HG02970 (cell line): Measurements from ENCODE around the gene HMGN2.

Experiments
- ATAC-seq: cut with Tn5 transposase; IDR thresholded peaks from one replicate; pipeline ENCODE4 v1.9.1; 2021; ENCODE audit warnings: mild to moderate bottlenecking, moderate library complexity, moderate number of reproducible peaks; ENCODE audit not compliant: unreplicated experiment, low FRiP score

HMGN2 gene

DNA sequence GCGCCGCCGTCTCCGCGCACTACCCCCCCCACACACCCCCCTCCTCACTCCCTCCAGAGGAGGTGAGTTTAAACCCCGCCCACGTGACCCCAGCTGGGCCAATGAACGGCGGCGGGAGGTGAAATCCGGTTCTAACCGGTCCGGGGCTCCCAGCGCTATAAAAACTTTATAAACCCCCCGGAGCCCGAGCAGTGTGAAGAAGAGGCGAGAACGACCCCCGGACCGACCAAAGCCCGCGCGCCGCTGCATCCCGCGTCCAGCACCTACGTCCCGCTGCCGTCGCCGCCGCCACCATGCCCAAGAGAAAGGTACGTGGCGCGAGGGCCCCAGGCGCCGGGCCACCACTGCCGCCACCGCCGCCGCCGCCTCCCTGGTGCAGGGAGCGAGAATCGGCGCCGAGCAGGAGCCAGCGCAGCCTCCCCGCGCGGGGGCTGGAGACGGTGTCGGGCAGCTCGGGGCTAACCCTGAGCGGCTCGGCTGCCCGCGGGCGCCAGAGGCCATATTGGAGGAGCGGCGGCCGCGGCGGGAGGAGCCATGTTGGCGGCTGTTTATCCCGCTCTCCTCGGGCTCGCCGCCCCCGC, at the start of gene HMGN2:
Gene HMGN2, plus strand, starts transcription at position 121 of the 581 bp plus-strand sequence. Its CDS starts 173 bp downstream, at position 294.
- peak; percentile 28 for ATAC-seq

DNA sequence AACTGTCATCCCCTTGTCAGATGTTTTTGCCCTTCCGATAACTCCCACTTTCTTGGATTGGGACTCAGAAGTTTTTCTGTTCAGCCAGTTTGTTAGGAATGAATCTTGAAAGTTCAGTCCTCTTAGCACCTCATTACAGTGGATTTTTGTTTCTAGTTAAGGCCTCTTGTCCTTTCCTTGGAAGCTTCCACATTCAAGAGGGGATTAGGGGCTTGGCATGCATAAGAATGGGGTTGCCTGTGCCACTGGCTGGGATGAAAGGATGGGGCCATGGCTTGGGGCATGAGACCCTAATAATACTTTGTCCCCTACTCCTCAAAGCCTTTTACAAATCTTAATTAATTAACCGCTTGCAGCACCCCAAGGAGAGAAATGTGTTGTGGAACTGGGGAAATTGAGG, 42.5 kb upstream of the HMGN2 start:
- ATAC-seq, result no peak

DNA sequence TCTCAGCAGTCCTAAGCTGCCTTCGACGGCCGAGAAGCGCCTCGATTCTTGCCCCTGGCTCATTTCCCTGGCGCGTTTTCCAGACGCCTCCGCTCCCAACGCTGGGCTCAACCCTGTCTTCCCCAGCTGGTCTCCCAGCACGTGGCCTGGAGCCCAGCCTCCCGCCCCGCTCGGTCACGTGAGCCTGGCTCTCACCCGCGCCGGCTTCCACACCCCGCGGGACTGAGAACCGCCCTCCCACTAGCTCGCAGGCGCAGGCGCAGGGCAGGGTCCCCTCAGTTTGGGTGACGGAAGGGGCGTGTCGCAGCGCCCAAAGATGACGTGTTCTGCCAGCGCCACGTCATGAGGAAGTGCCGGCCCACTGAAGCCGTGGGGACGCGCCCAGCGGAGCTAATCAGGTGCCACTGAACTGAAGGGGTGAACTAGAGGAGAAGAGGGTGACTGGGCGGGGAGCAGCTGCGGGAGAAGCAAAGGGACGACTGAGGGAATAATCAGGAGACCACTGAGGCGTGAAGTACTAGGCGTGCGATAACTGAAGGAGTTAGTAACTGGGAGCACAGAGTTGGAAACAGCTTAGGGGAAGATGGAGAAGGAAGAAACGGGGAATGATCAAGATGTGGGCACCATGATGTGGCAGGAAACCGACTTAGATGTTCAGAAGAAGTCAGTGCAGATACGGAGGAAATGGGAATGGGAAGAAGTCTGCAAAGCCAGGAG, 40.1 kb upstream of the HMGN2 start, which contains the start of gene DHDDS:
Gene DHDDS, plus strand, starts transcription at position 343 of the 717 bp plus-strand sequence. CDS start 625 bp downstream, outside the sequence.
- peak; percentile 95 for ATAC-seq

DNA sequence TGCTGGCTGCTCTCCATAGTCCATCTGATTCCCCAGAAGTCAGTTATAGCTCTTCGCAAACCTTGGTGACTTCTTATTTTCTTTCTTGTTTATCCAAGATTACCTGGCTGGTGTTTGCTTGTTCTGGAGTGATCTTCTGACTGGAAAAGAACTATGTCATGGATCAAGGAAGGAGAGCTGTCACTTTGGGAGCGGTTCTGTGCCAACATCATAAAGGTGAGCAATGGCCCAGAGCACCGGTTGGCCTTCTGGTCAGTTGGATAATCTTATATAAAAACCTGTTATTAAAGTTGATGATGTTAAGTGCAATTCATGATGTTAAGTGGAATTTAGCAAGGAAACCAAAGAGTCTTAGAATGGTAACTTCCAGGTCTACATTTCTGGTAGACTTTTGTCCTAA, 39.4 kb upstream of the HMGN2 start:
- ATAC-seq, result no peak

DNA sequence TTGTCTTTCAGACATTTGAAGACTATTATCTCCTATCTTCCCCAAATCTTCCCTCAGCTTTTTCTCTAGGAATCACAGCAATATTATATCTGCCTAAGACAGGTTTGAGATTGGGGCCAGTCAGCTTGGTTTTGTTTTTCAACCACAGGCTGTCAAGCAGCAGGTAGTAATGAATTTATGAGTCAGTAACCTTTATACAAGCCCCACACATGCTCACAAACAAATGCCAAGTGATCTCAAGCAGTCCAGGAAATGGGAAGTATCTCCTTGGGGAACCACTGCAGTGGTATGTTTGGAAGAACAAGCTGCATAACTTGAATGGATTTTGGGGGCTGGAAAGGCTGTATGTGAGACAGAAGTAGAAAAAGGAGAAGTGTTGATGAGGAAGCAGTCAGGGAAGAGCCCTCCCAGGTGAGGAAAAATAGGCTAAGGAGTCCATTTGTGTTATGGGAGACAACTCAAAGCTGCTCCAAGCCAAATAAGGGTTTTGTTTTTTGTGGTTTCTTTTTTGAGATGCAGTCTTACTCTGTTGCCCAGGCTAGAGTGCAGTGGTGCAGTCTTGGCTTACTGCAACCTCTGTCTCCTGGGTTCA, 38.0 kb upstream of the HMGN2 start:
- no peak for ATAC-seq

DNA sequence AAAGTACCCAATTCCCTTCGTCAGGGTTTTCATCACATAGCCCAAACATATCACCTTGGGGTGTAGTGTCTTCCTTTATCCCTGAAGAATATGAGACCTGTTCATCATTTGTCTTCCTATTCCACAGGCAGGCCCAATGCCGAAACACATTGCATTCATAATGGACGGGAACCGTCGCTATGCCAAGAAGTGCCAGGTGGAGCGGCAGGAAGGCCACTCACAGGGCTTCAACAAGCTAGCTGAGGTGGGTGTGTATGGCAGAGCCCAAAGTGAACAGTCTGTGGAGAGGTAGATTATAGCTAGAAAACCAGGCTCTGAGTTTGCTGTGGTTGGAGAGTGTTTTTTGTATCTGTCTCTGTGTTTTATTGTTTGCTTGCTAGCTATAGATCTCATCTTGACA, 34.2 kb upstream of the HMGN2 start:
- no peak for ATAC-seq

DNA sequence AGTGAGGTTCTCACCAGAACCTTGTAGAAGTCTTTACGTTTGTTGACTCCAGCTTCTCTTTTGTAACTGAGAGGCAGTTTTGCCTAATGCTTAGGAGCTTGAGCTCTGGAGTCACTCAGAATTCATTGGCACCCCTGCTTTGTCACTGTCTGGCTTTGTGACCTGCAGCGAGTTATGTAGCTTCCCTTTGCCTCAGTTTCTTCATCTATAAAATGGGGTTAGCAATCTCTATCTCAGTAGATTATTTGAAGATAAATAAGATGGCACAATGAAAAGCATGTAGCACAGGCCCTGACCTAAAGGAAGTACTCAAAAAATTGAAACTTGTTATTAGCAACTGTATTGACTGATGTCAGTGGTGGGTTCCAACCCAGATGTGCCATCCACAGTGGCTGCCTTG, 32.0 kb upstream of the HMGN2 start:
- no peak for ATAC-seq

DNA sequence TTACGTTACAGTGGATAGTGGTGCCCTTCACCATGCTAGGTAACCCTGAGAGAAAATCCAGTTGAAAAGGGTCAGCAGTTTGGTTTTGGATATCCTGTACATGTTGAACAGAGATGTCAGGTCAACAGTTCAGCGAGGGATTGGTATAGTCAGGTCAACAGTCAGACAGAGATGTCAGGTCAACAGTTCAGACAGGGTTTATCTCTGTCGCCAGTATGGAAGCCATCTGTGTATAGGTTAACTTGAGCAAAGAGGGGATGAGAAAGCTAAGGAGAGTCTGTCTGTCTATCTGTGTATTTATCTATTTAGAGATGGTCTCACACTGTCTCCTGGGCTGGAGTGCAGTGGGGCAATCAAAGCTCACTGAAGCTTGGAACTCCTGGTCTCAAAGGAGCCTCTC, 22.4 kb upstream of the HMGN2 start:
- ATAC-seq, result no peak

DNA sequence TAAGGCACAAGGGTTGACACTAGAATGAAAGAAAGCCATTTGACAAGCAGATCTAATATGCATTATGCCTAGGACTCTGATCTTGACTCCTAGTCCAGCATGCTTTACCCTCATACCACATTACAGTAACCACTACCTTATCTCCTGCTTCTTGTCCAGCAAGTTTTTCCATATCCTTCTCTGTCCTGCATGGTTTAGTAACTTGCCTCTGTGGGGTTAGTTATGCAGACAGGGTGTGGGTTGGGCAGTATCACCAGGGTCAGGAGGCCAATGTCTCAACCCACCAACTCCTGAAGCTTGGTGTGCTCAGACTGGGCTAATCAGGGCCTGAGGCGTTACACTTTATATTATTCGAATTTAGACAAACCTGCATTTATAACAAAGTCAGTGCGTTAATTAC, 21.3 kb upstream of the HMGN2 start:
- ATAC-seq, result no peak

DNA sequence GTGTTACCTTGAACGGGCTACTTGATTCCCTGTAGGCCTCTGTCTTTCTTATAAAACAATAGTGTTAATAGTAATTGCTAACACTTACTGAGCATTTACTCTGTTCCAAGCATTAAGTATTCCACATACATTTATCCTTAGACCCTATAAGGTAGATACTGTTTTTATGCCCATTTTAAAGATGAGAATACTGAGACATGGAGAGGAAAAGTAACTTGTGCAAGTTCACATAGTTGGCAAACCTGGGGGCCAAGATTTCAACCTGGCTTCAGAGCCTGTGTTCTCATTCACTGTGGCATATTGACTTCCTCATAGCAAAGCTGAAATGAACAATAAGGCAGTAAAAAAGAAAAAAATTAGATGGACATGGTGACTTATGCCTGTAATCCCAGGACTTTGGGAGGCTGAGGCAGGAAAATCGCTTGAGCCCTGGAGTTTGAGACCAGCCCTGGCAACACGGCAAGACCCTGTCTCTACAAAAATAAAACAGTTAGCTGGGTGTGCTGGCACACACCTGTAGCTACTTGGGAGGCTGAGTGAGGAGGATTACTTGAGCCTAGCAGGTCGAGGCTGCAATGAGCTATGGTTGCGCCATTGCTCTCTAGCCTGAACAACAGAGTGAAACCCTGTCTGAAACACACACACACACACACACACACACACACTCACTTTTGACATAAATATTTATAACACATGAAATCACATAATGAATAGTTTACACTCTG, 19.6 kb upstream of the HMGN2 start:
- no peak for ATAC-seq

DNA sequence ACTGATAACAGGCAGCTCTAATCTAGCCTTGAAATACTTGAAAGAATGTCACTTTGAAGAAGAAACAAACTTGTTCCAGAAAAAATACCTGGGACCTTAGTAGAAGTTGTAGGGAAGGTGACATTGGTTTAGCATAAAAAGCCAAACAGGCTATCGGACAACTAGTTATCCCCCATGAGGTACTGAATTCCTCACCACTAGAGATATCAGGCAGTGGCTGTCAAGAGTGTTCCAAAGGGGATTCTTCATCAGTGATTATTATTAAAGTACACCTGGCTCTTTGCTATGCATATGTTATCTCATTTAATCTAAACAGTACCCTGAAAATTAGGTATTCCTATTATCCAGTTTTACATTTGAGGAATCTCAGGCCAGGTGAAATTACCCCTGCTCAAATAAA, 13.1 kb upstream of the HMGN2 start:
- ATAC-seq, result no peak

DNA sequence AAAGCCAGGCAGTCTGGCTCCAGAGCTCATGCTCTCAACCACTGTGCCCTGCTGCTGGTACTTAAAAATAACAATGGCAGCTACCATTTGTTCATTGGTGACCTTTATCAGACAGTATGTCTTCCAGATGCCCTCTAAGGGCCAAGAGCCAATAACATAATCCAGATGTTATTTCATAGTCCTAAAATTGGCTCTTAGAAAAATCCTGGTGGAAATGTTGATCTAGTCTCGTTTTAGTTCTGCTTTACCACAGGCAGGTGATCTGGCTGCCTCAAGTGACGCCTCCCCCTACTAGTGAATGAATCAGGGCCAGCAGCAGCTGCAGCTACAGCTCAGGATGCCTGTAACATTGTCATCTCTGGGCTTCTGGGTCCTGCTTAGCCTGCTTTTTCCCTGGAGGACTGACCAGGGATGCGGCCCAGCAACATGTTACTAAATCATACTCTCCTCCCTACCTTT, 12.6 kb upstream of the HMGN2 start:
- ATAC-seq, result no peak

DNA sequence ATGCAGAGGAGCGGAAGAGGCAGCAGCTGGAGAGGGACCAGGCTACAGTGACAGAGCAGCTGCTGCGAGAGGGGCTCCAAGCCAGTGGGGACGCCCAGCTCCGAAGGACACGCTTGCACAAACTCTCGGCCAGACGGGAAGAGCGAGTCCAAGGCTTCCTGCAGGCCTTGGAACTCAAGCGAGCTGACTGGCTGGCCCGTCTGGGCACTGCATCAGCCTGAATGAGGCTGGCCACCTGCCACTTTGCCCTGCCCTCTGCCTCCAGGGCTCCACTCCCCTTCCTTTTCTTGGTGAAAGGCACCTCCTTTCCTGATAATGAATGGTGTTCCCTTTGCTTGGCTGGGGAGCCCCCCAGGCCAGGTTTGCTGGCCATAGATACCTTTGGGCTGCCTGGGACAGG, 3.3 kb upstream of the HMGN2 start:
- ATAC-seq, result no peak

DNA sequence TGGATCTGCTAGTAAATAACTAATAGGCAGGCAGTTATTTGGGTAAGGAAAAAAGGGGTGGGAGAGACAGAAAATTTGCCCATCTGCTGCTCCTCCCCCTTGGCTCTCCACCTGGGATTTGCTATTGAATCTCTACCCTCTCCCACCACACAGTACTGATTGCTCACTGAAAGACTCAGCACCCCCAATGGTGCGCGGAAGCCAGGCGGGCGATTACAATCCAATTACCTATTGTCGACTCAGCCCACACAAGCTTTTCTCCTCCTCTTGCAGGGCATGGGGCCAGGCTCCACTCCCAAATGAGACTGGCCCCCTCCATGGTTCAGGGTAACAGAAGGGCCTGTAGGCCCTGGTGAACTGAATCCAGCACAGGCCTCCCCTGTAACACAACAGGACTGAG, 2.7 kb upstream of the HMGN2 start:
- ATAC-seq, result no peak

DNA sequence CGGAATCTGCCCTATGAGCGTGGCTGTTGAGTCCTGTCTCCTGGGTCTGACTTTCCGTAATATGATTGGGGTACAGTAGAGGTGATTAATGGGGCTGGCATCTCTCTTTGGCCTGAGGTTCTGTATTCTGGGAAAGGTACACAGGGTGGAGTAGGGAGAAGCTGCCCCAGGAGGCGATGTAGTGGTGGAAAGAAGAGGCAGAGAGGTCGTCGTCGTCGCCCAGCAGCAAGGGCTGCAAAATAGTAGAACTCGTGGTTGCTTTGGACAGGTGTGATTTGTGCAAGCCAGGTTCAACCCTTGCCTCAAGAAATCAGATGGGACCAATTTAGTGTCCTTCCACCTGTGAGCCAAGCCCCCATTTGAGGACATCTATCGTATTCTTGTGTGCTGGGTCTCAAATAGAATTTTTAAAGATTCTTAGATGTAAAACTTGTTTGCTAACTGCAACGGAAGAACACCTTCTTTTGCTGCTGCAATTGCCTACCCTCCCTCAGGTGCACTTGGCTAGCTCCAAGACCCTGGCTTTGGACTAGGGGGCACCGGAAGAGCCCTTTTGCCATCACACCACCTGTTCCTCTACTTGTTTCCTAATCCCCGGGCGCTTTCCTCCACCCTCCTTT, 1.3 kb upstream of the HMGN2 start:
- ATAC-seq, result no peak

DNA sequence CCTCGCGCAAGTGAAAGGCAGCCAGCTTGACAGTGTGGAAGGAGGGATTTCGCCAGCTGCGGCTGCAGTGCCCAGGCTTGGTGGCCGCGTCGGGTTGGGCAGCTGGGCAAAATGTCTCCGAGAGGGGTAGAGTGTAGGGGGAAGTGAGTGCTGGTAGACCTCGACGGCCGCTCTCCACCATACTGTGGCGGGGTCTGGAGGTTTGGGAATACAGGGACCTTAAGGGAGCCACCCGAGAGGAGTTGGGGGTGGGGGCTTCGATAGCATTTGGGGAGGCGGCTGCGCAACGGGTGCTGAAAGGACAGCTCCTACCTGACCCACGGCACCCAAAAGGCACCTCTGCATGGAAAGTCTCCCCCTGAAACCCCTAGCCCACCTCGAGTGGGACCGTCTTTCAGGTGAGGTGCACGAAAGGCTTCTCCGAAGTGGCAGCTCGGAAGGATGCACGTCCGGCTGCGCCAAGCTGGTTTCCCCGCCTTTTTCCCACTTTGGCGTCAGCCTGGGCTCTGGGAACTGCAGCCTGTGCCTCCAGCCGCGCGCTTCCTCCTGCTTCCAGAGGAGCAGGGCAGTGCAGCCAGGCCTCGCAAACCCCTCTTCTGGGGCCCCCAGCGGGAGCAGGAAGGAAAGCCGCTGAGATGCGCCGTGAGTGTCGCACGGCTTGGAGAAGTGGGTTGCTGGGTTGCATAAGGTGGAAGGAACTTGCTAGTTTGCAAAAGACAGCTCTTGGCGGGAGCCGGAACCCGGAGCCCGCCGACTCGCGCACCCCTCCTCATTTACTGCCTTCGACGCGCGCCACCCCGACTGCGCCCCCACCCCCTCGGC, 531 bp upstream of the HMGN2 start:
- ATAC-seq, result no peak

DNA sequence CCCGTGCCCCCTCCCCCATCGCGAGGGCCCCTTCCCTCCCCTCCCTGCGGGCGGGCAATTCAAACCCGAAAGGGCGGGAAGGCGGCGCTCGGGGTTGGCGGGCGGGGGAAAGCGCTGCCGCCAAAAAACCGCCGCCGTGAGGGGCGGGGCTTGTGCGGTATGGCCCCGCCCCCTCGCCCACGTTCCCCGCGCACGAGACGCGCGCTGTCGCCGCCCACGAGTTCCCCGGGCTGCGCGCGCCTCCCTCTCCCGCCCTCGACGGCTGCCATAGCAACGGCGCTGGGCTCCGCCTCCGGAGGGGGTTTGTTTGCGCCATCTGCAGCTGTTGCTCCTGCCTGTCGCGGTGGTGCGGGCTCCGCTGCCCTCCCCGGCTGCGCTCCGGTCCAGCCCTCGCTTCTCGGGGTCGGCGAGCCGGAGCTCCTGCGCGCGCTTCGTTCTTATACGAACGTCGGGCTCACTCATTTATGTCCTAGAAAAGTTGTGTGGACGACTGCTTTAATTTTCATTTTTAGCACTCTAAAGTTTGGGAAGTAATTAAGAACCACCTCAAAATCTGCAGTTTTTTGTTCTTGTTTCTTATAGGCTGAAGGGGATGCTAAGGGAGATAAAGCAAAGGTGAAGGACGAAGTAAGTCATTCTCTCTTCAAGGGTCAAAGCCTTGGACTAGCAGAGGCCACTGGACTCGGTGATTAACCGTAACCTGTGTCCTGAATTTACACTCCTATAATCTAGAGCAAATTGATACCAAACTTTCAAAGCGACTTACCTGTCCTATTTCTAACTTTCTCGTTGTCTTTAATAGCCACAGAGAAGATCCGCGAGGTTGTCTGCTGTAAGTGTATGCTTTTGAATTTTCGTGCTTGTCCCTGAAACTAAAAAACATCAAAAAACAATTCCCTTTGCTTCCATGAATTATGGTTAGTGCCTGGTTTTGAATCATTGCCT, 933 bp downstream of the HMGN2 start:
- ATAC-seq, result peak; percentile 80

DNA sequence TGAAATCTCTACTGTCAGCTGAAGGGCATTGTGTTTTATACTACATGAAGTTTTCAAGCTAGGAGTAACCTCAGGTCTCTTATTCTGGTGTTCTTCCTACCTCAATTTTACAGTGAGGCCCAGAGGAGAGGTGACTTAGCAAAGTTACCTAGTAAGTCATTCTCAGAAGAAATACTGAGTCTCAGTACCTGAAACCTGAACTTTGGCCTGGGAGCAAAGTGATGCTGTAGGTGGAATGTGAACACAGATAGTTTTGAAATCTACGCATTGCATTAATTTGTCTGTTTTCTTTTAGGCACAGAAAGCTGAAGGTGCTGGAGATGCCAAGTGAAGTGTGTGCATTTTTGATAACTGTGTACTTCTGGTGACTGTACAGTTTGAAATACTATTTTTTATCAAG, 2.6 kb downstream of the HMGN2 start:
- no peak for ATAC-seq

DNA sequence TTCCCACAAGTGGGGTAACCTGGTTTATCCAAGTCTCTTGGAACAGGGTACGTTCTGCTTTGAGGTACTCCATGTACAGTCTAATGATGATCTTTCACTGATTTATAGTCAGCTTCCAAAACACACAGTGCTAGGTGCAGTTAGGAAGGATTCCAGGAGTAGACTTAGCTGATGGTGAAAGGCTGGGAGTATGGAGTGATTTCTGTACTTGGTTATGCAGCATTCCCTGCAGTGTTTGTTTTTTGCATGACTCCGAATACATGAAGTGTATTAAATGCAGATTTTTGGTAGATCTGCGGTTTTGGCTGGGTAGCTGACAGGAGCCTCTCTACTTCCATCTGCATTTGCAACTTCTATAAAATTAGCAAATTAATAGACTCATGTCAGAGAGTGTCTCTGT, 3.7 kb downstream of the HMGN2 start:
- no peak for ATAC-seq
